ENCODE data around the gene SIAH3.
A peak's percentile ranks its signal among the peaks of the same experiment; 100 is the strongest.
"Not testable (repeated sequence)": the region's sequence is repeated elsewhere in the genome, so short reads cannot be mapped to it uniquely, and the experiment has no call there.

Gene SIAH3

GRCh38 chr13:45775401-45775963 lies 76.1 kb downstream of the SIAH3 start:
- H3K27me3 ChIP-seq (ENCODE audit: insufficient read depth, low read length), result no peaks in the 10 kb centered on the region
- H3K4me1 ChIP-seq (ENCODE audit: insufficient read depth, low read length), result peaks cover 33% of the 10 kb centered on the region
- no peaks in the 10 kb centered on the region for H3K36me3 ChIP-seq (ENCODE audit: insufficient read depth, low read depth, low read length)
- no peak overlapping the region for H3K27ac ChIP-seq (ENCODE audit: low read length)
- H3K9me3 ChIP-seq (ENCODE audit: insufficient read depth, low read depth, low read length), result no peaks in the 10 kb centered on the region
- H3K9ac ChIP-seq (ENCODE audit: low read depth, low read length), result no peak overlapping the region
- 0 out of 2 replicates have a peak overlapping the region, but pooled peaks have one; percentile 19 for H3K4me3 ChIP-seq (ENCODE audit: low read length)

DNA sequence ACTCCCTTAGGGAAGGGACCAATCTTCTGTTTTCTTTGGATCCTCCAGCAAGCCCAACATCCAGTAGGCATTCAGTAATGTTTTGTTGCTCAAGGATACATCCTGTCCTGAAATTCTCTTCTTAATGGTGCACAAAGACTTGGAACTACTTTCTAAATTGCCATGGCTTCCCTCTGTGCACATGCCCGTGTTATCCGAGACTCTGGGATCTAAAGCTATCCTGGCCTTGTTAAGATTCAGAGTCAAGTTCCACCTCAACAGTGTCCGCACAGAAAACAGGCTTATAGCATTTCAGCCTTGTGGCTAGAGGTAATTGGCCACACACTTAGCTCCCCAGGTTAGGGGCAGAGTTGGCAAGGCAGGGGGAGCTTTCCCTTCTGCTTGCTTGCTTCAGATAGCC lies 77.6 kb downstream of the SIAH3 start:
- H3K27me3 ChIP-seq (ENCODE audit: insufficient read depth, low read length), result no peaks in the 10 kb centered on the region
- H3K27ac ChIP-seq (ENCODE audit: low read length), result no peak overlapping the region
- H3K4me3 ChIP-seq (ENCODE audit: low read length), result no peak overlapping the region
- H3K9ac ChIP-seq (ENCODE audit: low read depth, low read length), result no peak overlapping the region
- H3K4me1 ChIP-seq (ENCODE audit: insufficient read depth, low read length), result peaks cover 43% of the 10 kb centered on the region
- no peaks in the 10 kb centered on the region for H3K9me3 ChIP-seq (ENCODE audit: insufficient read depth, low read depth, low read length)
- H3K36me3 ChIP-seq (ENCODE audit: insufficient read depth, low read depth, low read length), result no peaks in the 10 kb centered on the region

GRCh38 chr13:45773236-45773635 lies 78.3 kb downstream of the SIAH3 start:
- no peaks in the 10 kb centered on the region for H3K9me3 ChIP-seq (ENCODE audit: insufficient read depth, low read depth, low read length)
- no peak overlapping the region for H3K27ac ChIP-seq (ENCODE audit: low read length)
- no peak overlapping the region for H3K9ac ChIP-seq (ENCODE audit: low read depth, low read length)
- peaks cover 50% of the 10 kb centered on the region for H3K4me1 ChIP-seq (ENCODE audit: insufficient read depth, low read length)
- H3K36me3 ChIP-seq (ENCODE audit: insufficient read depth, low read depth, low read length), result no peaks in the 10 kb centered on the region
- H3K4me3 ChIP-seq (ENCODE audit: low read length), result no peak overlapping the region
- H3K27me3 ChIP-seq (ENCODE audit: insufficient read depth, low read length), result no peaks in the 10 kb centered on the region

DNA sequence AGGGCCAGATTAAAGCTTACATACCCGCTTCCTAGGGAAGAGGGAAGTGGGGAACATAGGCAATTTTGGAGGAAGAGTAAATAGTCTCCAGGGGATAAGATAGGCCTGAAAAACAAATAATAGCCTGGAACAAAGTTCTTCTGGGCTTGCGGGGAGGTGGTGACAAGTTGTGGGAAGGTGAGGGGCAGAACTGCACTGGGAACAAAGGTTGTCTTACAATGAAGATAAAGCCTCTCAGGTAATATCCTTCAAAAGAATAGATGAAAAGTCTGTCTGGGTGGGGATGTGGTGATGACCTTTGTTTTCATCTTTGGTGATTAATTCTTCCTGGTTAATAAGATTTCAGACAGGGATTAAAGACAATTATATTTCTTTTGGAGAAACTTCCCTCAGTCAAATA lies 80.7 kb downstream of the SIAH3 start:
- Histone ChIP-seq H3K9me3 (ENCODE audit: insufficient read depth, low read depth, low read length) (no peaks in the 10 kb centered on the region), H3K4me1 (ENCODE audit: insufficient read depth, low read length) (peaks cover 42% of the 10 kb centered on the region), H3K9ac (ENCODE audit: low read depth, low read length) (no peak overlapping the region), H3K36me3 (ENCODE audit: insufficient read depth, low read depth, low read length) (no peaks in the 10 kb centered on the region), H3K27ac (ENCODE audit: low read length) (no peak overlapping the region), H3K4me3 (ENCODE audit: low read length) (no peak overlapping the region), H3K27me3 (ENCODE audit: insufficient read depth, low read length) (no peaks in the 10 kb centered on the region)

- peaks cover 32% of the 10 kb centered on the region for H3K4me1 ChIP-seq (ENCODE audit: insufficient read depth, low read length)
- no peak overlapping the region for H3K27ac ChIP-seq (ENCODE audit: low read length)
- H3K4me3 ChIP-seq (ENCODE audit: low read length), result peak overlapping the region; percentile 30; the same call in 1 of the 2 replicates
- peak overlapping the region; percentile 50; the same call in 1 of the 2 replicates for H3K9ac ChIP-seq (ENCODE audit: low read depth, low read length)
- H3K9me3 ChIP-seq (ENCODE audit: insufficient read depth, low read depth, low read length), result no peaks in the 10 kb centered on the region
- no peaks in the 10 kb centered on the region for H3K36me3 ChIP-seq (ENCODE audit: insufficient read depth, low read depth, low read length)
- H3K27me3 ChIP-seq (ENCODE audit: insufficient read depth, low read length), result no peaks in the 10 kb centered on the region
Measured at GRCh38 chr13:45768656-45769479, 82.7 kb downstream of the SIAH3 start.

DNA sequence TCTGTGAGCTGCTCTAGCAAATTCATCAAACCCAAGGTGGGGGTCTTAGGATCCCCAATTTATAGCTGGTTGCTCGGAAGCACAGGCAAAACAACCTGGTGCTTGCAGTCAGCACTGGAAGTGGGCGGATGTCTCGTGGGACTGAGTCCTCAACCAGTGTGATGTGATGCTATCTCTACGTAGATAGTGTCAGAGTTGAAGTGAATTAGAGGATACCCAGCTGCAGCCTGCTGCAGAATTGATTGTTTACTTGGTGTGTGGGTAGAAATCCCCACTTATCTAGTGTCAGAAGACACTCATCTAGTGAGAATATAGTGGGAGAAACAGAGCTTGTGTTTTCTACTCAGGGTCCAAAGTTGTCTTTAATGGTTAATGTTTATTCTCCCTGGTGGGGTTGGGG lies 86.1 kb downstream of the SIAH3 start:
- H3K9ac ChIP-seq (ENCODE audit: low read depth, low read length), result no peak overlapping the region
- no peaks in the 10 kb centered on the region for H3K9me3 ChIP-seq (ENCODE audit: insufficient read depth, low read depth, low read length)
- H3K36me3 ChIP-seq (ENCODE audit: insufficient read depth, low read depth, low read length), result no peaks in the 10 kb centered on the region
- no peak overlapping the region for H3K4me3 ChIP-seq (ENCODE audit: low read length)
- H3K4me1 ChIP-seq (ENCODE audit: insufficient read depth, low read length), result peaks cover 20% of the 10 kb centered on the region
- no peaks in the 10 kb centered on the region for H3K27me3 ChIP-seq (ENCODE audit: insufficient read depth, low read length)
- no peak overlapping the region for H3K27ac ChIP-seq (ENCODE audit: low read length)

GRCh38 chr13:45763419-45763818 lies 88.1 kb downstream of the SIAH3 start:
- Histone ChIP-seq H3K4me3 (ENCODE audit: low read length) (no peak overlapping the region), H3K4me1 (ENCODE audit: insufficient read depth, low read length) (peaks cover 5% of the 10 kb centered on the region; the same call in 1 of the 2 replicates), H3K36me3 (ENCODE audit: insufficient read depth, low read depth, low read length) (no peaks in the 10 kb centered on the region), H3K9ac (ENCODE audit: low read depth, low read length) (no peak overlapping the region), H3K9me3 (ENCODE audit: insufficient read depth, low read depth, low read length) (no peaks in the 10 kb centered on the region), H3K27ac (ENCODE audit: low read length) (no peak overlapping the region), H3K27me3 (ENCODE audit: insufficient read depth, low read length) (no peaks in the 10 kb centered on the region)

DNA sequence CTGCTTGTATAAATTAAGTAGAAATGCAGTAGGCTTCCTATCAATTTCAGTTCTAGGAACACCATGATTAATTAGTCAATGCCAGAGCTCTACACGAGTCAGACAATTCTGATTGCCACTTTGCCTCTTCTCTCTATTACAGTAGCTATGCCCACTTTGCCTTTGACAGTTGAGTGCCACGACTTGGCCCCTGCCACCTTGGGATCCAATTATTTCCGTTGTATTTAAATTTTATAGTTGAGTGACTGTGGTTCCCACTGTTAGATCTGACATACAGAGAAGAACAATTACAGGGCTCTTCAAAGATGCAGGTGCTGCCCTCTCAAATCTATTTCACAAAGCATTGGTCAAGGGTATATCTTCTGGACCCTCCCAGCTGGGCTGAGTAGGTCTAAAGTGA lies 94.0 kb downstream of the SIAH3 start:
- not testable (repeated sequence) for H3K4me3 ChIP-seq (ENCODE audit: low read length); H3K27me3 ChIP-seq (ENCODE audit: insufficient read depth, low read length); H3K36me3 ChIP-seq (ENCODE audit: insufficient read depth, low read depth, low read length); H3K9me3 ChIP-seq (ENCODE audit: insufficient read depth, low read depth, low read length); H3K4me1 ChIP-seq (ENCODE audit: insufficient read depth, low read length); H3K9ac ChIP-seq (ENCODE audit: low read depth, low read length); H3K27ac ChIP-seq (ENCODE audit: low read length)

DNA sequence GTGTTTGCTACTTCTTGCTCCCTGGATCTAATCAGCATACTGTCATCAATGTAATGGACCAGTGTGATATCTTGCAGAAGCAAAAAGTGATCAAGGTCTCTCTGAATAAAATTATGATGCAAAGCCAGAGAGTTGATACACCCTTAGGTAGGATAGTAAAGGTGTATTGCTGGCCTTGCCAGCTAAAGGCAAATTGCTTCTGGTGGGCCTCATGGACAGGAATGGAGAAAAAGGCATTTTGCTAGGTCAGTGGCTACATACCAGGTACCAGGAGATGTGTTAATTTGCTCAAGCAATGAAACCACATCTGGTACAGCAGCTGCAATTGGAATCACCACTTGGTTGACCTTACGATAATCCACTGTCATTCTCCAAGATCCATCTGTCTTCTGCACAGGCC lies 95.1 kb downstream of the SIAH3 start:
- not testable (repeated sequence) for H3K9ac ChIP-seq (ENCODE audit: low read depth, low read length); H3K4me1 ChIP-seq (ENCODE audit: insufficient read depth, low read length); H3K4me3 ChIP-seq (ENCODE audit: low read length); H3K36me3 ChIP-seq (ENCODE audit: insufficient read depth, low read depth, low read length); H3K27ac ChIP-seq (ENCODE audit: low read length); H3K27me3 ChIP-seq (ENCODE audit: insufficient read depth, low read length); H3K9me3 ChIP-seq (ENCODE audit: insufficient read depth, low read depth, low read length)

DNA sequence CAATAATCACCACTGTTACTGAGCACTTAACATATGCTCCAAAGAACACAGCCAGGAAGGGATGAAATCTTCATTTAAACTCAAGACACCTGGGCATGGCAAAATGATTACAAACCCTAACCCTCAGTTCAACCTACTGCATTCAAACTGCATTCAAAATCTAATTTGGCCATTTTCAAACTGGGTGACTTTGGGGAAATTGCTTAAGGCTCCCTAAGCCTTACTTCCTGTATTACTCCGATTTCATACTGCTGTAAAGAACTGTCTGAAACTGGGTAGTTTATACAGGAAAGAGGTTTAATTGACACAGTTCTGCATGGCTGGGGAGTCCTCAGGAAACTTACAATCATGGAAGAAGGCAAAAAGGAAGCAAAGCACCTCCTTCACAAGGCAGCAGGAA lies 99.0 kb downstream of the SIAH3 start:
- H3K9me3 ChIP-seq (ENCODE audit: insufficient read depth, low read depth, low read length), result peaks cover 5% of the 10 kb centered on the region; the same call in 1 of the 2 replicates
- H3K4me1 ChIP-seq (ENCODE audit: insufficient read depth, low read length), result 0 out of 2 replicates have a peak, but pooled peaks cover 6% of the 10 kb centered on the region
- H3K4me3 ChIP-seq (ENCODE audit: low read length), result no peak overlapping the region
- H3K9ac ChIP-seq (ENCODE audit: low read depth, low read length), result no peak overlapping the region
- no peak overlapping the region for H3K27ac ChIP-seq (ENCODE audit: low read length)
- H3K36me3 ChIP-seq (ENCODE audit: insufficient read depth, low read depth, low read length), result no peaks in the 10 kb centered on the region
- no peaks in the 10 kb centered on the region for H3K27me3 ChIP-seq (ENCODE audit: insufficient read depth, low read length)

- Histone ChIP-seq H3K4me1 (ENCODE audit: insufficient read depth, low read length) (0 out of 2 replicates have a peak, but pooled peaks cover 6% of the 10 kb centered on the region), H3K9ac (ENCODE audit: low read depth, low read length) (no peak overlapping the region), H3K4me3 (ENCODE audit: low read length) (no peak overlapping the region), H3K27ac (ENCODE audit: low read length) (no peak overlapping the region), H3K9me3 (ENCODE audit: insufficient read depth, low read depth, low read length) (no peaks in the 10 kb centered on the region), H3K36me3 (ENCODE audit: insufficient read depth, low read depth, low read length) (no peaks in the 10 kb centered on the region), H3K27me3 (ENCODE audit: insufficient read depth, low read length) (no peaks in the 10 kb centered on the region)
Measured at GRCh38 chr13:45751885-45752284, 99.7 kb downstream of the SIAH3 start.

DNA sequence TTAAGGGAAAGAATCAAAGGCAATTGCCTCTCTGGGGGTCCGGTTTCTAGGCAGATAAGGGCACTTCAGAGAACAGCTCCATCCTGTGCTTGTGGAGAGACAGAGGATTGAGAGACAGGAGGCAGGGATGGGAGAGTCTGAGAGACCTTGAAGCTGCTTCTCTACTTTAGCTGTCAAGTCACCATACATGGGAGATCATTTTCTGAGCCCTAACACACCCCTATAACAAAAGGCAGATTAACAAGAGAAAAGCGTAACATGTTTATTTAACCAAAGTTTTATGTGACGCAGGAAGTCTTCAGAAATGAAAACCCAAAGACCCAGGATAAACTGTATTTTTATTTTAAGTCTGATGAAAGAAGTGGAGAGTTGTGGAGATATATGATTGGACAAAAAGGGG lies 101.0 kb downstream of the SIAH3 start:
- H3K9ac ChIP-seq (ENCODE audit: low read depth, low read length), result no peak overlapping the region
- H3K27ac ChIP-seq (ENCODE audit: low read length), result no peak overlapping the region
- H3K4me1 ChIP-seq (ENCODE audit: insufficient read depth, low read length), result 0 out of 2 replicates have a peak, but pooled peaks cover 6% of the 10 kb centered on the region
- no peaks in the 10 kb centered on the region for H3K27me3 ChIP-seq (ENCODE audit: insufficient read depth, low read length)
- no peak overlapping the region for H3K4me3 ChIP-seq (ENCODE audit: low read length)
- H3K9me3 ChIP-seq (ENCODE audit: insufficient read depth, low read depth, low read length), result no peaks in the 10 kb centered on the region
- no peaks in the 10 kb centered on the region for H3K36me3 ChIP-seq (ENCODE audit: insufficient read depth, low read depth, low read length)

All from iPS-20b (cell line).